Colon (tissue), 2 donors: ENCODE data around the gene SLC24A3.
"Not testable (repeated sequence)": the region's sequence is repeated elsewhere in the genome, so short reads cannot be mapped to it uniquely, and the experiment has no call there.

ENCODE experiments used
- FAIRE-seq: peaks from 2 replicates; lab custom pipeline; 2012; peaks lifted over from hg19 to GRCh38; lab: Jason Lieb, UNC
- donor health status: control.
- donor health status: control.

Gene SLC24A3

GRCh38 chr20:19639471-19640045, 427.1 kb downstream of the SLC24A3 start:
- FAIRE-seq, result not testable (repeated sequence)

GRCh38 chr20:19642860-19643259, 430.4 kb downstream of the SLC24A3 start:
- FAIRE-seq, result no peak

- no peak for FAIRE-seq
These were observed 431.6 kb downstream of the SLC24A3 start for GRCh38 chr20:19644085-19644484.

GRCh38 chr20:19646963-19647362, 434.5 kb downstream of the SLC24A3 start:
- FAIRE-seq, result no peak

GRCh38 chr20:19648024-19648423, 435.6 kb downstream of the SLC24A3 start:
- FAIRE-seq, result no peak

GRCh38 chr20:19649041-19649440, 436.6 kb downstream of the SLC24A3 start:
- no peak for FAIRE-seq

GRCh38 chr20:19652591-19653026, 440.2 kb downstream of the SLC24A3 start:
- no peak for FAIRE-seq

- FAIRE-seq, result no peak
These were observed 440.9 kb downstream of the SLC24A3 start for GRCh38 chr20:19653327-19653726.

GRCh38 chr20:19654921-19655320, 442.5 kb downstream of the SLC24A3 start:
- FAIRE-seq, result no peak

- FAIRE-seq, result no peak
These were observed 445.7 kb downstream of the SLC24A3 start for GRCh38 chr20:19658137-19658536.

GRCh38 chr20:19659448-19659847, 447.0 kb downstream of the SLC24A3 start:
- FAIRE-seq, result no peak

GRCh38 chr20:19660808-19661378, 448.5 kb downstream of the SLC24A3 start:
- FAIRE-seq, result no peak

- no peak for FAIRE-seq
These were observed 449.5 kb downstream of the SLC24A3 start for GRCh38 chr20:19661717-19662636.

GRCh38 chr20:19662637-19662995, 450.2 kb downstream of the SLC24A3 start:
- no peak for FAIRE-seq

GRCh38 chr20:19668418-19668817, 456.0 kb downstream of the SLC24A3 start:
- no peak for FAIRE-seq

GRCh38 chr20:19670829-19671228, 458.4 kb downstream of the SLC24A3 start:
- FAIRE-seq, result no peak

- no peak for FAIRE-seq
These were observed 458.9 kb downstream of the SLC24A3 start for GRCh38 chr20:19671374-19671773.

- no peak for FAIRE-seq
These were observed 460.1 kb downstream of the SLC24A3 start for GRCh38 chr20:19672498-19672897.

GRCh38 chr20:19673575-19673974, 461.1 kb downstream of the SLC24A3 start:
- no peak for FAIRE-seq

- no peak for FAIRE-seq
These were observed 463.8 kb downstream of the SLC24A3 start for GRCh38 chr20:19676202-19676601.

- FAIRE-seq, result no peak
These were observed 464.9 kb downstream of the SLC24A3 start for GRCh38 chr20:19677336-19677735.

- FAIRE-seq, result not testable (repeated sequence)
These were observed 466.1 kb downstream of the SLC24A3 start for GRCh38 chr20:19678591-19678990.

- FAIRE-seq, result no peak
These were observed 467.6 kb downstream of the SLC24A3 start for GRCh38 chr20:19679900-19680495.
